NCI-H774 (cell line): ENCODE data around the gene SLC25A38.

Source experiments
- DNase-seq: peaks from one replicate; lab custom pipeline; 2025; lab: John Stamatoyannopoulos, UW

The SLC25A38 gene

DNA sequence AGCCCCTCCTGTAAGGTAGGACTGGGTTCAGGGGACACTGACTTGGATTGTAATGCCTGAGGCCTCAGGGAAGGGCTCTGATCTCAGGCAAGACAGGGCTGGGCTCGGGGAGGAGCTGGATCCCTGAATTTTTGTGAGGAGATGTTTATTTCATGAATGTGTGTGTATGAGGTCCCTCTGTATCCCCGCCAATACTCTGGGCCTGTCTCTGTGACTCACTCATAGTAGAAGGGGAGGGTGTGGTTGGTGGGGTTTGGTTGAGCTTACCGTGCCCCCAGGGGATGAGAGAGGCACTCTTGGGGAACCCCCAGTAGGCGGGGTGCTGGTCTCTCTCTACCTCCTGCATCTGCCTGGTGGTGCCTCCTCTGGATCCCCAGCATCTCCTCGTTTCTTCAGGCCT lies 51.4 kb downstream of the SLC25A38 start:
- DNase-seq, result no peak

DNA sequence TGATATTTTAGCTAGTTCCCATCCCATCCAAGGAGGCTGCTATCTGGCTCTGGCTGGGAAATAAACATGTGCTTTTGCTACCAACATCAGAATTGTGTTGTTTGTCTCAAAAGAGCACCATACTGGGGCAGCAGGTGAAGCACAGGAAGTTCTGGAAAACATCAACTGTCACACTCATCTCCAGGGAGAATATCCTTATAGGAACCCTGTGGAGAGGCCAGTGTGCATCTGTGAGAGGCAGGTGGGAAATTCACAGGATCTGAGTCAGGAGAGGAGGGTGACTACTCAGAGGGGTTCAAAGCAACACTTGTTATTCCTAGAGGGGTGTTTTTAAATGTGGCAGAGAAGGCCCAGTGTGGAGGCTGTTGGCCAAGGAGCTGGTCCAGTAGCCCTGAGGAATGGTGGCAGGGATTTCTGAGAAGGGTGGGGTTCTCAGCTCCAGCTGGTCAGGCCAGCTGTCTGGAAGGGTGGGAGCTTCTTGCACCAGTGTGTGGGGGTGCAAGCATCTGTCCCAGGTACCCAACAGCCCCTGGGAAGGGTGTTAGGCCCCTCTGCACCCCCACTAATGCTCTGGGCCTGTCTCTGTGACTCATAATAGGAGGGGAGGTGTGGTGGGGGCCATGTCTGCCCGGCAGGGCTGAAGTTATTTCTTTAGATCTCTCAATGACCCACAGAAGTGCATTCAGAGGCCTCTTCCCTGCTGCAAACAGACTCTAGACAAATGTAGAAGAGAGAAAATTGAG lies 52.0 kb downstream of the SLC25A38 start:
- no peak for DNase-seq

DNA sequence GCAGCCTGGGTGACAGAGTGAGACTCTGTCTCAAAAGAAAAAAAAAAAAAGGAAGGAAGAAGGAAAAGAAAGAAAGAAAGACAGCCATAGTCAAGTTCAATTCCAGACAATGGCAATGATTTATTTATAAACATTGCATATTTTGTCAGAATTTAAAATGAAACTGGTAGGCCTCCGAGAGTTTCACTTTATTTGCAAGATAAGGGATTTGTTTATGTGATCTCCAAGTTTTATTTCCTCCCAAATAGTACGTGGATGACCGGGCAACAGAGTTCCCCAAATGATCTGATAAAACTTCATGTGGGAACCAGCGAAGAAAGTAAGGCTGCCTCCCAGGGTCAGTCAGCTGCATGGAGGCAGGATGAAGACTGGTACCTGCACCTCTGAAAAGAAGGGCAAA lies 55.7 kb downstream of the SLC25A38 start:
- no peak for DNase-seq

DNA sequence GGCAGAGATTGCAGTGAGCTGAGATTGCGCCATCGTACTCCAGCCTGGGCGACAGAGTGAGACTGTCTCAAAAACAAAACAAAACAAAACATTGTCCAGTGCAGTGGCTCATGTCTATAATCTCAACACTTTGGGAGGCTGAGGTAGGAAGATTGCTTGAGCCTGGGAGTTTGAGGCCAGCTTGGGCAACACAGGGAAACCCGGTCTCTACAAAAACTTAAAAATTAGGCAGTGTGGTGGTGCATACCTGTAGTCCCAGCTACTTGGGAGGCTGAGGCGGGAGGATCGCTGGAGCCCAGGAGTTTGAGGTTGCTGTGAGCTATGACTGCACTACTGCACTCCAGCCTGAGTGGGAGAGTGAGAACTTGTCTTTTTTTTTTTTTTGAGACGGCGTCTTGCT lies 57.1 kb downstream of the SLC25A38 start:
- DNase-seq, result no peak

DNA sequence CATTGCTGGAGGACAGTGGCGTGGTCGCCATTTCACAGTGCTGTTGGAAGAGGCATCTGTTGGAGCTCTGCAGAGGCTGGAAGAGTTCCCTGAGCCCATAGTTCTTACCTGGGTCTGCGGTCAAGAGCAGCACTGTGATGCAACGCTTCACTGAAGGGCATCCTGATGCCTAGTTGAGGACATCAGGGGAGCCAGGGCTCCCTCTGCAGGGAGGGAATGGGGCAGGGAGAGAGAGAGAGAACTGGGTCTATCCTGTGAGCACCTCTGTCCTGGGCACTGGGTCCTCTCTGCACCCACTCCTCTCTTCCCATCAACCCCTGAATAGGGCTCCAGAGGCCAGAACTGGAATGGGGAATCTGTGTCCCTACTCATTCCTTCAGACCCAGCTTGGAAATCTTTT lies 60.4 kb downstream of the SLC25A38 start:
- no peak for DNase-seq

DNA sequence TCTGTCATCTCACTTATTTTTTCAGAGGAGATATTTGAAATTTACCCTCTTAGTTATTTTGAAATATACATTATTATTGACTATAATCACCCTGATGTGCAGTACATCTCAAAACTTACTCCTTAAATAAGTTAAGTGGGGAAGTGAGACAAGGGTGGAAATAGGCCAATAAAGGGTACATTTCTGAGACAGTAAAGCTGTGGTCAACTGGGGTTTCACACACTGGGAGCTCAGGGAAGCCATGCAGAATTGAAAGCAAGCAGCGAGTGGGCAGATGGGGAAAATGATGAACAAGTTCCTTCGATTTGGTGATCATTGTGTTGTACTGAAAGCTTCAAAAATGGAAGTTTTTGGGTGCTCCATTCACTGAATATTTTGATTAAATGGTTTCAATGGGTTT lies 62.8 kb downstream of the SLC25A38 start:
- DNase-seq, result no peak

DNA sequence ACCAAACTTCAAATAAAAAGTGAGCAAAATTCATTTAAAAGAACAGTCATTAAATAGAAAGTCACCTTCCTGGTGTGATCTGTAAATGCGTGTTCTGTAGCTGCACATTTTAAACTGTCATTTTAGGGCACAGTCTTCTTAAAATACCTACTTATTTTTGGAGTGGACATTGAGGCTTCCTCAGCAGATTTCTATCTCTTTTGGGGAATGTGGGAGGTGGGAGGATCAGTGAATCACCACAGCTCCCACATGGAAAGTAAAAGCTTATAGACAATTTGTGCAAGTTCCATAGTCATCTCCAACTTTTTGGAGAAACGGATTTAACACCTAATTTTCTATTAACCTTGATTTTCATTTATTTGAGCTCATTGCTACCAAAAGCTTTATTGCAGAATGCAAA lies 63.3 kb downstream of the SLC25A38 start:
- no peak for DNase-seq
